ENCODE measurements around the gene CEMIP. TPM values are rescaled to one million over a fixed set of nuclear protein-coding genes. Genes with fewer than 3 reads are reported as not detected.

Gene CEMIP
- total and polyA plus RNA-seq, 2 experiments from 2014 or later: 2.3 to 4.4 TPM

GRCh38 chr15:80852676-80853075 lies 73.5 kb downstream of the CEMIP start:
- Histone ChIP-seq H3K9me3 (ENCODE audit: low read depth) (no peaks in the 10 kb centered on the region), H3K27ac (no peak overlapping the region), H2AFZ (no peak overlapping the region), H4K20me1 (ENCODE audit: insufficient read depth, poor library complexity, severe bottlenecking) (no peaks in the 10 kb centered on the region), H3K4me1 (ENCODE audit: insufficient read depth) (no peaks in the 10 kb centered on the region), H3K27me3 (no peaks in the 10 kb centered on the region), H3K9me2 (replicated peaks; ENCODE audit: insufficient read depth) (no peaks in the 10 kb centered on the region), H3K79me2 (no peaks in the 10 kb centered on the region), H3K4me3 (no peak overlapping the region), H3K4me2 (no peak overlapping the region), H3K36me3 (replicated peaks; ENCODE audit: insufficient read depth, low read depth) (no peaks in the 10 kb centered on the region)
- WGBS (ENCODE audit: low lambda C conversion rate, missing lambda C conversion rate): 50% methylated on average over 4 of the region's 4 CpGs
- no peak for DNase-seq (ENCODE audit: low spot score)
- TF ChIP-seq EZH2phosphoT487 (IDR thresholded peaks at IDR 0.05; ENCODE audit: low read depth, severe bottlenecking, unreplicated experiment): no peak
- TF ChIP-seq CTCF (IDR thresholded peaks at IDR 0.05; ENCODE audit: poor library complexity): no peak
- no peak for TF ChIP-seq EZH2 (IDR thresholded peaks at IDR 0.05; ENCODE audit: borderline replicate concordance)

GRCh38 chr15:80854104-80854503 lies 74.9 kb downstream of the CEMIP start:
- Histone ChIP-seq H3K9me2 (replicated peaks; ENCODE audit: insufficient read depth) (no peaks in the 10 kb centered on the region), H2AFZ (no peak overlapping the region), H3K4me3 (no peak overlapping the region), H3K4me1 (ENCODE audit: insufficient read depth) (no peaks in the 10 kb centered on the region), H3K27me3 (no peaks in the 10 kb centered on the region), H3K4me2 (no peak overlapping the region), H3K9me3 (ENCODE audit: low read depth) (no peaks in the 10 kb centered on the region), H3K36me3 (replicated peaks; ENCODE audit: insufficient read depth, low read depth) (no peaks in the 10 kb centered on the region), H4K20me1 (ENCODE audit: insufficient read depth, poor library complexity, severe bottlenecking) (no peaks in the 10 kb centered on the region), H3K27ac (no peak overlapping the region), H3K79me2 (no peaks in the 10 kb centered on the region)
- 78% methylated on average over 6 of the region's 6 CpGs for WGBS (ENCODE audit: low lambda C conversion rate, missing lambda C conversion rate)
- no peak for DNase-seq (ENCODE audit: low spot score)
- TF ChIP-seq EZH2phosphoT487 (IDR thresholded peaks at IDR 0.05; ENCODE audit: low read depth, severe bottlenecking, unreplicated experiment) (no peak), CTCF (IDR thresholded peaks at IDR 0.05; ENCODE audit: poor library complexity) (no peak), EZH2 (IDR thresholded peaks at IDR 0.05; ENCODE audit: borderline replicate concordance) (no peak)

GRCh38 chr15:80855206-80855605 lies 76.0 kb downstream of the CEMIP start:
- Histone ChIP-seq H3K79me2 (no peaks in the 10 kb centered on the region), H3K9me2 (replicated peaks; ENCODE audit: insufficient read depth) (no peaks in the 10 kb centered on the region), H3K4me1 (ENCODE audit: insufficient read depth) (no peaks in the 10 kb centered on the region), H3K4me2 (no peak overlapping the region), H3K27me3 (no peaks in the 10 kb centered on the region), H3K27ac (no peak overlapping the region), H3K4me3 (no peak overlapping the region), H4K20me1 (ENCODE audit: insufficient read depth, poor library complexity, severe bottlenecking) (no peaks in the 10 kb centered on the region), H2AFZ (no peak overlapping the region), H3K9me3 (ENCODE audit: low read depth) (no peaks in the 10 kb centered on the region), H3K36me3 (replicated peaks; ENCODE audit: insufficient read depth, low read depth) (no peaks in the 10 kb centered on the region)
- no peak for TF ChIP-seq CTCF (IDR thresholded peaks at IDR 0.05; ENCODE audit: poor library complexity)
- no peak for TF ChIP-seq EZH2phosphoT487 (IDR thresholded peaks at IDR 0.05; ENCODE audit: low read depth, severe bottlenecking, unreplicated experiment)
- TF ChIP-seq EZH2 (IDR thresholded peaks at IDR 0.05; ENCODE audit: borderline replicate concordance): no peak
- WGBS (ENCODE audit: low lambda C conversion rate, missing lambda C conversion rate): 97% methylated on average over 4 of the region's 4 CpGs
- no peak for DNase-seq (ENCODE audit: low spot score)

GRCh38 chr15:80856400-80856799 lies 77.2 kb downstream of the CEMIP start:
- Histone ChIP-seq H3K79me2 (no peaks in the 10 kb centered on the region), H3K4me1 (ENCODE audit: insufficient read depth) (no peaks in the 10 kb centered on the region), H3K4me3 (no peak overlapping the region), H3K36me3 (replicated peaks; ENCODE audit: insufficient read depth, low read depth) (no peaks in the 10 kb centered on the region), H3K27ac (no peak overlapping the region), H4K20me1 (ENCODE audit: insufficient read depth, poor library complexity, severe bottlenecking) (no peaks in the 10 kb centered on the region), H3K4me2 (no peak overlapping the region), H3K9me2 (replicated peaks; ENCODE audit: insufficient read depth) (no peaks in the 10 kb centered on the region), H3K27me3 (no peaks in the 10 kb centered on the region), H3K9me3 (ENCODE audit: low read depth) (no peaks in the 10 kb centered on the region), H2AFZ (no peak overlapping the region)
- DNase-seq (ENCODE audit: low spot score): no peak
- WGBS (ENCODE audit: low lambda C conversion rate, missing lambda C conversion rate): 60% methylated on average over 2 of the region's 2 CpGs
- no peak for TF ChIP-seq EZH2 (IDR thresholded peaks at IDR 0.05; ENCODE audit: borderline replicate concordance)
- TF ChIP-seq CTCF (IDR thresholded peaks at IDR 0.05; ENCODE audit: poor library complexity): peak; percentile 30
- TF ChIP-seq EZH2phosphoT487 (IDR thresholded peaks at IDR 0.05; ENCODE audit: low read depth, severe bottlenecking, unreplicated experiment): no peak
